ENCODE results near the gene CCNE1. TPM values are rescaled to one million over a fixed set of nuclear protein-coding genes. Genes with fewer than 3 reads are reported as not detected.

The CCNE1 gene
- total RNA-seq, 3 donors from 2014 or later (not counting 1 experiment from before 2014, with no cell fraction given) = 2.6 to 6.7 (median 2.9) TPM

- Histone ChIP-seq H3K4me3 (ENCODE audit: low read length) (no peak overlapping the region), H3K27me3 (ENCODE audit: control insufficient read depth, insufficient read depth, low read length) (no peaks in the 10 kb centered on the region), H3K4me1 (ENCODE audit: control insufficient read depth, insufficient read depth, low read length) (no peaks in the 10 kb centered on the region), H3K27ac (ENCODE audit: low read length) (no peak overlapping the region), H3K9me3 (ENCODE audit: control insufficient read depth, insufficient read depth, low read length) (no peaks in the 10 kb centered on the region), H3K36me3 (ENCODE audit: control insufficient read depth, insufficient read depth, low read length) (no peaks in the 10 kb centered on the region)
- H3K4me3 Mint-ChIP-seq = no peak overlapping the region
- no peak overlapping the region for H3K27ac Mint-ChIP-seq
- H3K4me1 Mint-ChIP-seq = peaks cover 0 to 3% of the 10 kb centered on the region in 2 donors
- no peaks in the 10 kb centered on the region for H3K36me3 Mint-ChIP-seq
- H3K9me3 Mint-ChIP-seq = no peaks in the 10 kb centered on the region
- intact Hi-C loops (cut with micrococcal nuclease) = no loop called here
- WGBS (ENCODE audit: insufficient coverage) = 46% methylated on average over 1 of the region's 1 CpG
- H3K27me3 Mint-ChIP-seq (ENCODE audit: low read depth in 2 of 2) = no peaks in the 10 kb centered on the region
- ATAC-seq (no peak), DNase-seq (no peak)
- TF ChIP-seq CTCF (IDR thresholded peaks at IDR 0.05) = no peak
Observed at GRCh38 chr19:29784598-29785223, 27.1 kb upstream of the CCNE1 start.

GRCh38 chr19:29785360-29785759 lies 26.4 kb upstream of the CCNE1 start:
- ATAC-seq = no peak
- Mint-ChIP-seq H3K9me3 (no peaks in the 10 kb centered on the region), H3K27ac (no peak overlapping the region)

GRCh38 chr19:29785955-29786589 lies 25.7 kb upstream of the CCNE1 start:
- H3K36me3 ChIP-seq (ENCODE audit: control insufficient read depth, insufficient read depth, low read length) = no peaks in the 10 kb centered on the region
- H3K27ac Mint-ChIP-seq = no peak overlapping the region
- no peaks in the 10 kb centered on the region for H3K27me3 ChIP-seq (ENCODE audit: control insufficient read depth, insufficient read depth, low read length)
- H3K27ac ChIP-seq (ENCODE audit: low read length) = no peak overlapping the region
- H3K9me3 ChIP-seq (ENCODE audit: control insufficient read depth, insufficient read depth, low read length) = no peaks in the 10 kb centered on the region
- no peaks in the 10 kb centered on the region for H3K36me3 Mint-ChIP-seq
- H3K9me3 Mint-ChIP-seq = no peaks in the 10 kb centered on the region
- DNase-seq (peak in 1 of 2 donors; percentile 28), ATAC-seq (no peak)
- 84% methylated on average over 5 of the region's 5 CpGs for WGBS (ENCODE audit: insufficient coverage)
- H3K4me3 Mint-ChIP-seq = no peak overlapping the region
- no peak overlapping the region for H3K4me3 ChIP-seq (ENCODE audit: low read length)
- no peaks in the 10 kb centered on the region for H3K27me3 Mint-ChIP-seq (ENCODE audit: low read depth in 2 of 2)
- peaks cover 0 to 3% of the 10 kb centered on the region in 2 donors for H3K4me1 Mint-ChIP-seq
- intact Hi-C loops (cut with micrococcal nuclease) = no loop called here
- no peak for TF ChIP-seq CTCF (IDR thresholded peaks at IDR 0.05)
- H3K4me1 ChIP-seq (ENCODE audit: control insufficient read depth, insufficient read depth, low read length) = no peaks in the 10 kb centered on the region

More at GRCh38 chr19:29785360-29785759, 26.4 kb upstream of the CCNE1 start:
- no peaks in the 10 kb centered on the region for H3K4me1 ChIP-seq (ENCODE audit: control insufficient read depth, insufficient read depth, low read length)
- no peak for DNase-seq
- Mint-ChIP-seq H3K36me3 (no peaks in the 10 kb centered on the region), H3K27me3 (ENCODE audit: low read depth in 2 of 2) (no peaks in the 10 kb centered on the region), H3K4me3 (no peak overlapping the region), H3K4me1 (peaks cover 0 to 3% of the 10 kb centered on the region in 2 donors)
- no peaks in the 10 kb centered on the region for H3K27me3 ChIP-seq (ENCODE audit: control insufficient read depth, insufficient read depth, low read length)
- WGBS (ENCODE audit: insufficient coverage) = 92% methylated on average over 5 of the region's 5 CpGs
- no peak overlapping the region for H3K4me3 ChIP-seq (ENCODE audit: low read length)
- no peaks in the 10 kb centered on the region for H3K36me3 ChIP-seq (ENCODE audit: control insufficient read depth, insufficient read depth, low read length)
- no peak overlapping the region for H3K27ac ChIP-seq (ENCODE audit: low read length)
- TF ChIP-seq CTCF (IDR thresholded peaks at IDR 0.05) = no peak
- intact Hi-C loops (cut with micrococcal nuclease) = no loop called here
- no peaks in the 10 kb centered on the region for H3K9me3 ChIP-seq (ENCODE audit: control insufficient read depth, insufficient read depth, low read length)

Data from natural killer cell (primary cell).